Nephron progenitor cell (in vitro differentiated cells): ENCODE results near the gene TPR.

Experiments used
- DNase-seq: peaks from one replicate; pipeline ENCODE4 v3.0.0; 2021
- H3K27ac Mint-ChIP-seq: 2 replicates; pipeline ENCODE4 v1.8.0; 2021; ENCODE audit warnings: mild to moderate bottlenecking, moderate library complexity, mixed read lengths
- H3K27me3 Mint-ChIP-seq: 2 replicates; pipeline ENCODE4 v1.8.0; 2021; ENCODE audit warnings: mild to moderate bottlenecking, low read depth, mixed read lengths; ENCODE audit not compliant: poor library complexity
- H3K36me3 Mint-ChIP-seq: 2 replicates; pipeline ENCODE4 v1.8.0; 2021; ENCODE audit warnings: low read depth, mixed read lengths
- H3K4me1 Mint-ChIP-seq: 2 replicates; pipeline ENCODE4 v1.8.0; 2021; ENCODE audit warnings: mixed read lengths
- H3K4me3 Mint-ChIP-seq: 2 replicates; pipeline ENCODE4 v1.8.0; 2021; ENCODE audit warnings: mild to moderate bottlenecking, moderate library complexity, mixed read lengths
- H3K9me3 Mint-ChIP-seq: 2 replicates; pipeline ENCODE4 v1.8.0; 2021; ENCODE audit warnings: mild to moderate bottlenecking, moderate library complexity, mixed read lengths
- TF ChIP-seq, protein P1 (sequence below): fragments of 200-600 bp; sonication (generic); IDR thresholded peaks from 2 replicates; pipeline ENCODE4 v1.5.0; 2021; ENCODE audit warnings: antibody characterized with exemption

TPR gene

DNA sequence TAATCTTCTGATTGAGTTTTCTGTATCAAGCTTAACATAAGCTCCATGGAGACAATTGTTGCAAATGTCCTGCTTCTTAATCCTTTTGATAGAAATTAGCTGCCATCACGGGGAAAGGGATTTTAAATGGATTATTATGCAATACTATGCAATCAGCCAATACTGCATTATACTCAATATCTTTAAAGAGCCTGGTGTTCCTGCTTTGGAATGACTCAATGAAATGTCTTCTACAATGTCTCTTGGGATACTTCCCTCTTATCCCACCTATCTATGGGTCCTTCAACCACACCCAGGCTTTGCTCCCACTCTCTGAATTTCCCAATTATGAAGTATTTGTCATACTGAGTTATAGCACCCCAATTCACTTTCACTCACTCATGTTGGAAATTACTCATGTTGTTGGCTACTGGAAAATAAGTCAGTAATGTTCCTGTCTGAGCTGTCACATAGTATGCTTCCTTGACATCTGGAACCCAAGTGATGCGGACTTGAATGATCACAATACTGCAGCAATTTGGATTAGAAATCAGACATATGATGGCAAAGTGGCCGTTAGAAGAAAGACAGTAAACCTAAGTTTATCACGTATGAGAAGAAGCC, 85.0 kb downstream of the TPR start:
- TF ChIP-seq, protein P1, sequence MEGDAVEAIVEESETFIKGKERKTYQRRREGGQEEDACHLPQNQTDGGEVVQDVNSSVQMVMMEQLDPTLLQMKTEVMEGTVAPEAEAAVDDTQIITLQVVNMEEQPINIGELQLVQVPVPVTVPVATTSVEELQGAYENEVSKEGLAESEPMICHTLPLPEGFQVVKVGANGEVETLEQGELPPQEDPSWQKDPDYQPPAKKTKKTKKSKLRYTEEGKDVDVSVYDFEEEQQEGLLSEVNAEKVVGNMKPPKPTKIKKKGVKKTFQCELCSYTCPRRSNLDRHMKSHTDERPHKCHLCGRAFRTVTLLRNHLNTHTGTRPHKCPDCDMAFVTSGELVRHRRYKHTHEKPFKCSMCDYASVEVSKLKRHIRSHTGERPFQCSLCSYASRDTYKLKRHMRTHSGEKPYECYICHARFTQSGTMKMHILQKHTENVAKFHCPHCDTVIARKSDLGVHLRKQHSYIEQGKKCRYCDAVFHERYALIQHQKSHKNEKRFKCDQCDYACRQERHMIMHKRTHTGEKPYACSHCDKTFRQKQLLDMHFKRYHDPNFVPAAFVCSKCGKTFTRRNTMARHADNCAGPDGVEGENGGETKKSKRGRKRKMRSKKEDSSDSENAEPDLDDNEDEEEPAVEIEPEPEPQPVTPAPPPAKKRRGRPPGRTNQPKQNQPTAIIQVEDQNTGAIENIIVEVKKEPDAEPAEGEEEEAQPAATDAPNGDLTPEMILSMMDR: no peak
- no peak for DNase-seq
- Mint-ChIP-seq H3K4me3 (no peak overlapping the region), H3K27me3 (no peaks in the 10 kb centered on the region), H3K4me1 (no peaks in the 10 kb centered on the region), H3K27ac (no peak overlapping the region), H3K36me3 (no peaks in the 10 kb centered on the region), H3K9me3 (no peaks in the 10 kb centered on the region)

- no peaks in the 10 kb centered on the region for H3K27me3 Mint-ChIP-seq
- TF ChIP-seq, protein P1: no peak
- H3K9me3 Mint-ChIP-seq: no peaks in the 10 kb centered on the region
- no peak for DNase-seq
- H3K4me1 Mint-ChIP-seq: peaks cover 6% of the 10 kb centered on the region
- H3K36me3 Mint-ChIP-seq: no peaks in the 10 kb centered on the region
- H3K4me3 Mint-ChIP-seq: no peak overlapping the region
- H3K27ac Mint-ChIP-seq: no peak overlapping the region
These were observed 88.3 kb downstream of the TPR start for GRCh38 chr1:186286615-186287315.

DNA sequence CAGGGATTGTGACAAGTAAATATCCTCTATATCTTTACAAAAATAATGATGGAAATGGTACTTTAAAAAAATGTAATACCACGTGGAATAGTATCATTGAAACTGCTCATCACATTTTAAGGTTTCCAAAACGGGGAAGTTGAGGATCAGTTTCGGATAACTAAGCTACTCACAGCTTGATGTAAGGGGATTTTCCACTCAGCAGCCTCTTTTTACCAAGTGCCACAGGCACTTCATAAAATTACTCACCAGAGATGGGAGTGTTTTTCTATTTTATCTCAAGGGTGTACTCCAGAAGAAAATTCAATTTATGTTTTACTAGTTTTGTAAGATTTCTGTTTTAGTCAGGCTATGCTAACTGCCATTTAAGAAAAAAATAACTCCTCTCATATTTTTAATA, 91.7 kb downstream of the TPR start:
- DNase-seq: no peak
- peaks cover 6% of the 10 kb centered on the region for H3K4me1 Mint-ChIP-seq
- no peaks in the 10 kb centered on the region for H3K9me3 Mint-ChIP-seq
- TF ChIP-seq, protein P1: no peak
- H3K36me3 Mint-ChIP-seq: no peaks in the 10 kb centered on the region
- no peak overlapping the region for H3K27ac Mint-ChIP-seq
- peaks cover 3% of the 10 kb centered on the region for H3K27me3 Mint-ChIP-seq
- no peak overlapping the region for H3K4me3 Mint-ChIP-seq

DNA sequence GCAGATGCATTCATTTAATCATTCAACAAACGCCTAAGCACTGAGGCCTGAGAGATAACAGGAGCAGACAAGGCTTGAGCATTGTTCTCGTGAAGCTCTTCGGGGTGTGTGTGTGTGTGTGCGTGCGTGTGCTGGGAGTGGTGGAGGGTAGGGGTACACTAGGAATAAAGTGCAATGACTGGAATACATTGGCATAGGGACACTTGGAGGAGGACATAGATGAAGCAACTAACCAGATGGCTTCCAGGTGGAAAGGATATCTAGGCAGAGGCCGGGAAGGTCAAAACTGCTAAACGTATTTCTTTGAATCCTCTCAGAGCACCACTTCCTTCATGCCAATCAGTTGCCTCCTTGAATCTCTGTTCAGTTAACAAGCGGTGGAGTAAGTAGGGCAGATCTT, 92.6 kb downstream of the TPR start:
- peaks cover 6% of the 10 kb centered on the region for H3K4me1 Mint-ChIP-seq
- TF ChIP-seq, protein P1: no peak
- no peak overlapping the region for H3K4me3 Mint-ChIP-seq
- H3K9me3 Mint-ChIP-seq: no peaks in the 10 kb centered on the region
- H3K27me3 Mint-ChIP-seq: peaks cover 3% of the 10 kb centered on the region
- no peak for DNase-seq
- peak overlapping the region; percentile 13 for H3K27ac Mint-ChIP-seq
- H3K36me3 Mint-ChIP-seq: no peaks in the 10 kb centered on the region

DNA sequence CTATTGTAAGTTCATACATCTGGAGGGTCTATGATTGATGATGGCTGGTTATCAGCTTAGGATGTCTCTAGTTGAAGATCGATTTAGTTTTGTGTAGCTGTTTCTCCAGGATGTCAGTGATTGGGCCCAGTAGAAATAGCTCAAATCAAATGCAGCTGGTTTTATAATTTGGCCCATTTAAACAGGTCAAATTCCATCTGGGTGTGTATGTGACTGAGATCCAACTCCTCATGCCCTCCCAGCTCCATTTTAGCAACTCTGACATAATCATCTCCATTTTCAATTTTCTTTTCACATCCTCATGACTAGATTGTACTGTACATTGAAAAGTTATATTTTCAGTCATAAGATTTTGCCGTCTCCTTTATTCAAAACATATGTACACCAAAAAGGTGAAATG, 99.2 kb downstream of the TPR start:
- no peaks in the 10 kb centered on the region for H3K4me1 Mint-ChIP-seq
- peaks cover 3% of the 10 kb centered on the region for H3K27me3 Mint-ChIP-seq
- TF ChIP-seq, protein P1: no peak
- H3K9me3 Mint-ChIP-seq: no peaks in the 10 kb centered on the region
- no peaks in the 10 kb centered on the region for H3K36me3 Mint-ChIP-seq
- H3K27ac Mint-ChIP-seq: no peak overlapping the region
- DNase-seq: no peak
- H3K4me3 Mint-ChIP-seq: no peak overlapping the region

DNA sequence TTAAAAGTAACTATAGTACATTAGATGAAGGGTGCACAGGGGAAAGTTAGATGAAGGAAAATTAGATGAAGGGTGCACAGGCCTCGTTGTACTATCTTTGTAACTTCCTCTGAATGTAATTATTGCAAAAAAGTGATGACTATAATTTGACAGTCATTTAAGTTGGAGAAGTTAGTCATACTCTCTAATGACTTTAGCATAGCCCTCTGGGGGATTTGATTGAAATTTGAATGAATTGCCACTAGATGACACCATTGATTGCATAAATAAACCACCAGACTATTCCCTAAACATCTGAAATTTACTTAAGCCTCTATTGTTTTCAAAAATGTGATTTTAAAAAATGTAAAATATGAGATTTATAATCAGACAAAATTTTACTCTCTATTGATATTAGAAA, 102.6 kb downstream of the TPR start:
- TF ChIP-seq, protein P1: no peak
- no peak for DNase-seq
- Mint-ChIP-seq H3K36me3 (no peaks in the 10 kb centered on the region), H3K4me1 (no peaks in the 10 kb centered on the region), H3K27me3 (peaks cover 3% of the 10 kb centered on the region), H3K9me3 (no peaks in the 10 kb centered on the region), H3K27ac (no peak overlapping the region), H3K4me3 (no peak overlapping the region)
